Measurements from ENCODE around the gene SPI1.

DNA sequence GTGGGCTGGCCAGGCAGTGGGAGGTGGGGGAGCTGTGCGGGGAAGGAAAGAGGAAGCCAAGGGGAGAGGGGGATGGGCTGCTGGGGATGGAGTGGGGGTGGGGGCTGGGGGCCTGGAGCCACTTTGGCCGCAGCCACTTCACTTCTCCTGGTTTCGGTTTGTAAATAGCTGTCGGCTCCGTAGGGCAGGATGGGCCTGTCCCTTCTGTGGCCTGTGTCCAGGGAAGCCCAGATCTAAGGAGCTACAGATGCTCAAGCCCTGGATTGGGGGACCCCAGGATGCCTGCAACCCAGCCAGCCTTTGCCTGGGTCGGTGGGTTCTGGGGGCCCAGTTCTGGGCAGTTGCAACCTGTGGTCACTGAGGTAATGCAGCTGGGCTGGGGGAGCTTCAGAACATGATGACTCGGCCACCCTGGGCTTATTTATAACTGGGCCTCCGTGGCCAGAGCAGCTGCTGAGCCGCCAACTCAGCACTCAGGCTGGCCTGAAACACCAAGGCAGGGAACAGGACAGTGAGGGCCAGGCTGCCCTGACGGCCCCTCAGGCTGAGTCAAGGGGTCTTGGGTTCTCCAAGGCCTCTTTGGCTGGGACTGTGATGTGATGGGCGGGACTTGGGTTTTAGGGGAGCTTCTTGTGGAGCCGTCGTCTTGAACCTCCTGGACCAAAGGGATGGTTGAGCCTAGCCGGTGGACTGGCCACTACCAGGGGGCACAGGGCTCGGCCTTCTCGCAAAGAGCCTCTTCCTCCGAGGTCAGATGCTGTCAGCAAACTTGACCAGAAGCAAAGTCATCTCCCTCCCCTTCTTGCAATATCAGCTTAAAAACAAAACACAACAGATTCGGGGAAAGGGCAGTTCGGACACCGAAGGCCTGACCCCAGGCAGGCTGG, 15.1 kb upstream of the SPI1 start:
- TF ChIP-seq CTCF (IDR thresholded peaks at IDR 0.05): no peak
- no peak for TF ChIP-seq POLR2A (IDR thresholded peaks at IDR 0.05)

Measured in breast epithelium (tissue), 3 donors.